ENCODE results near the gene CARD10.

Gene CARD10

DNA sequence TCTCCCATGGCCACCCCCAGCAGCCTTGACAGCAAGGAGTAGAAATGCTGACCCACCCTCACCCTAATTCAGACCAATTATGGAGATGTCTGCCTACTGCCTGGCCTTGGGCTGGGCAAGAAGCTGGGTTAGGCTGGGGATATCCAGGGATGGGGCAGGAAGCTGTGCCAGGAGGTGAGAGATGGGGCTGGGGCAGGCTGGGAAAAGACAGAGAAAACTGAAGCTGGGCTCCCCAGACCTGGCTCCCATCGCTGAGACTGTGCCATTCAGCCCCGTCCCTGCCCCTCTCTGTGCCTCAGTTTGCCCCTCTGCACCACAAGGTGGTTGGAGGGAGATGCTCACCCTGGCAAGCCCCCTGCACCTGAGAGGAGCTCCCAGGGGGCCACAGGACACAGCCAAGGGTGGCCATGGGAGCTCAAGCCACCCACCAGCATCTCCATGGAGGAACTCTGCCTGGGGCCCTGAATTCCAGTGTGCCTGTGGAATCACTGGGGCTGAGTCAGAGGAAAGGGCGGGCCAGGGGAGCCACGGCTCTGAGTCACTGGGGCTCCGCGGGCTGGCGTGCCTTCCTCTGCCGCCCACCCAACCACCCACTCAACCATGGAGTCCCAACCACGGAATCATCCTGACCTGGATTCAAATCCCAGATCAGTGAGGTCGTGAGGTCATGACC lies 6.0 kb upstream of the CARD10 start:
- DNase-seq (ENCODE audit: low read depth) = no peak

GRCh38 chr22:37522482-37522881 lies 3.3 kb upstream of the CARD10 start:
- no peak overlapping the region for H3K4me3 ChIP-seq (ENCODE audit: low read depth, low read length)
- TF ChIP-seq, protein P1, sequence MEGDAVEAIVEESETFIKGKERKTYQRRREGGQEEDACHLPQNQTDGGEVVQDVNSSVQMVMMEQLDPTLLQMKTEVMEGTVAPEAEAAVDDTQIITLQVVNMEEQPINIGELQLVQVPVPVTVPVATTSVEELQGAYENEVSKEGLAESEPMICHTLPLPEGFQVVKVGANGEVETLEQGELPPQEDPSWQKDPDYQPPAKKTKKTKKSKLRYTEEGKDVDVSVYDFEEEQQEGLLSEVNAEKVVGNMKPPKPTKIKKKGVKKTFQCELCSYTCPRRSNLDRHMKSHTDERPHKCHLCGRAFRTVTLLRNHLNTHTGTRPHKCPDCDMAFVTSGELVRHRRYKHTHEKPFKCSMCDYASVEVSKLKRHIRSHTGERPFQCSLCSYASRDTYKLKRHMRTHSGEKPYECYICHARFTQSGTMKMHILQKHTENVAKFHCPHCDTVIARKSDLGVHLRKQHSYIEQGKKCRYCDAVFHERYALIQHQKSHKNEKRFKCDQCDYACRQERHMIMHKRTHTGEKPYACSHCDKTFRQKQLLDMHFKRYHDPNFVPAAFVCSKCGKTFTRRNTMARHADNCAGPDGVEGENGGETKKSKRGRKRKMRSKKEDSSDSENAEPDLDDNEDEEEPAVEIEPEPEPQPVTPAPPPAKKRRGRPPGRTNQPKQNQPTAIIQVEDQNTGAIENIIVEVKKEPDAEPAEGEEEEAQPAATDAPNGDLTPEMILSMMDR (IDR thresholded peaks at IDR 0.05; ENCODE audit: low read depth, low read length, missing control alignments) = no peak

More for the DNA sequence above, 6.0 kb upstream of the CARD10 start:
- no peak overlapping the region for H3K4me3 ChIP-seq (ENCODE audit: low read depth, low read length)
- TF ChIP-seq, protein P1 (IDR thresholded peaks at IDR 0.05; ENCODE audit: low read depth, low read length, missing control alignments) = no peak

GRCh38 chr22:37521236-37521739 lies 2.1 kb upstream of the CARD10 start:
- H3K4me3 ChIP-seq (ENCODE audit: low read depth, low read length) = no peak overlapping the region
- TF ChIP-seq, protein P1 (IDR thresholded peaks at IDR 0.05; ENCODE audit: low read depth, low read length, missing control alignments) = no peak
- DNase-seq (ENCODE audit: low read depth) = no peak

More at GRCh38 chr22:37522482-37522881, 3.3 kb upstream of the CARD10 start:
- DNase-seq (ENCODE audit: low read depth) = no peak

DNA sequence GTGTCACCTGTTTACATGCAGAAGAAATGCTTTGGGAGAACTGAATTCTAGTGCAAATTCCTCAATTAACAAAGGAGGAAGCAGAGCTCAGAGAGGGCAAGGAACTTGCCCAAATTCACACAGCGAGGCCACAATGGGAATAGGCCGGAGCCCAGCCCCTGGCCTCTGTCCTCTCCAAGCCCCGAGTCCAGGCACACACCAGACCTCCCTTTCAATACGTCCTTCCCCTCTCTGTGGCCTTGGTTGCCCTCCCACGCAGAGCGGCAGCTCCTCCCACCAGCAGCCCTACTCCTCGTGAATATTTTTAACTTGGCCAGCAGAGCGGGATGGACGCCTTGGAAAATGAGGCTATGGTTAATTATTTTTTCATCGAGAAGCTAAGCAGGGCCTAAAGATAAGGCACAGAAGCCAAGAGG lies 1.6 kb upstream of the CARD10 start:
- no peak for DNase-seq (ENCODE audit: low read depth)
- no peak overlapping the region for H3K4me3 ChIP-seq (ENCODE audit: low read depth, low read length)

GRCh38 chr22:37518509-37519267 lies 527 bp downstream of the CARD10 start:
- no peak for DNase-seq (ENCODE audit: low read depth)
- TF ChIP-seq, protein P1 (IDR thresholded peaks at IDR 0.05; ENCODE audit: low read depth, low read length, missing control alignments) = no peak
- no peak overlapping the region for H3K4me3 ChIP-seq (ENCODE audit: low read depth, low read length)

More for the DNA sequence above, 1.6 kb upstream of the CARD10 start:
- TF ChIP-seq, protein P1 (IDR thresholded peaks at IDR 0.05; ENCODE audit: low read depth, low read length, missing control alignments) = no peak

DNA sequence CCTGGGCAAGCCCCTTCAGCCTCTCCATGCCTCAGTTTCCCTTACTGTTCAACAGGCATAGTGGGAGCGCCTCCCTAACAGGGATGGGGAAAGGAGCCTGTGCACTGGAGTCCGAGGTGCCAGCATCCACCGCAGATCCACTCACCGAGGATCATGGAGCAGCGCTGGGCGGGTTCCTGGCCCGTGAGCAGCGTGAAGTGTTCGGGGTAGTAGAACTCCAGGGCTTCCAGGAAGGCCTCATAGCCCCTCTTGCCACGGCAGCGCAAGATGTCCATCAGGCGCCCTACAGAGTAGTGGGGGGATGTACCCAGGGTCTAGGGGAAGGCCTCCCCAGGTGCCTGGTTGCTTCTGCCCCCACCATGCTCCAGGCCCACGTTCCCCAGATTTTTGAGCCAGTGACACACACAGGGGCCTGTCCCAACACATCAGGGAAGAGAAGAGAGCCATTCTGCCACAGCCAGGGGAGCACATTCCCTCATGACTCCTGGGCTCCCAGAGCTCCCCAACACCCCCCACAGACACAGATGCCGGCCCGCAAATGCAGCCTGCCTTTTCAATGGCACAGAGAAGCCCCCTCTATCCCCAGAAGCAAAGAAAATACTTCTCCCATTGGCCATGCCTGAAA lies 1.3 kb downstream of the CARD10 start:
- TF ChIP-seq, protein P1 (IDR thresholded peaks at IDR 0.05; ENCODE audit: low read depth, low read length, missing control alignments) = no peak
- H3K4me3 ChIP-seq (ENCODE audit: low read depth, low read length) = no peak overlapping the region
- no peak for DNase-seq (ENCODE audit: low read depth)
